Tibial artery (tissue), 4 donors: ENCODE results near the gene GSG1L.

Source experiments
- DNase-seq, 2 donors: peaks; one replicate each; pipeline ENCODE4 v3.0.0-alpha.2; 2019
- H3K27ac ChIP-seq, 2 donors: fragments of 200-600 bp; sonication (generic) in 1 of 2; 1 replicate in 1 of 2; 2 replicates in 1 of 2; pipeline ENCODE4 v1.5.1; 2018 to 2019; ENCODE audit warnings: mild to moderate bottlenecking in 1 of 2
- H3K27me3 ChIP-seq, 2 donors: fragments of 200-600 bp; sonication (generic) in 1 of 2; one replicate each; pipeline versions ENCODE4 v1.5.1 to v1.6.0; 2016 to 2019
- H3K36me3 ChIP-seq, 3 donors: fragments of 200-600 bp; sonication (generic) in 2 of 3; one replicate each; pipeline ENCODE4 v1.5.1; 2016 to 2019; ENCODE audit warnings: mild to moderate bottlenecking in 2 of 3
- H3K4me1 ChIP-seq, 4 donors: fragments of 200-600 bp; sonication (generic) in 2 of 4; 1 replicate in 3 of 4; 2 replicates in 1 of 4; pipeline ENCODE4 v1.5.1; 2016 to 2019
- H3K4me3 ChIP-seq, 2 donors: fragments of 200-600 bp; sonication (generic) in 1 of 2; 1 replicate in 1 of 2; 2 replicates in 1 of 2; pipeline ENCODE4 v1.5.1; 2018 to 2019; ENCODE audit warnings: mild to moderate bottlenecking in 2 of 2
- H3K9me3 ChIP-seq, 3 donors: fragments of 200-600 bp; sonication (generic) in 1 of 3; one replicate each; pipeline ENCODE4 v1.5.1; 2016 to 2019
- intact Hi-C: fragments of 100-400 bp; cut with DNase I; formaldehyde crosslinking; loops from one replicate; pipeline ENCODE4 v1.15.0; 2023; ENCODE audit warnings: low total_unique reads
- TF ChIP-seq, protein P1 (sequence below), 2 experiments: fragments of 200-600 bp in 1 of 2; fragments of 450-650 bp in 1 of 2; IDR thresholded peaks; one replicate each; pipeline ENCODE4 v1.5.1; 2017 to 2019; ENCODE audit warnings: antibody characterized with exemption in 2 of 2, mild to moderate bottlenecking in 1 of 2, moderate library complexity in 1 of 2

The GSG1L gene

DNA sequence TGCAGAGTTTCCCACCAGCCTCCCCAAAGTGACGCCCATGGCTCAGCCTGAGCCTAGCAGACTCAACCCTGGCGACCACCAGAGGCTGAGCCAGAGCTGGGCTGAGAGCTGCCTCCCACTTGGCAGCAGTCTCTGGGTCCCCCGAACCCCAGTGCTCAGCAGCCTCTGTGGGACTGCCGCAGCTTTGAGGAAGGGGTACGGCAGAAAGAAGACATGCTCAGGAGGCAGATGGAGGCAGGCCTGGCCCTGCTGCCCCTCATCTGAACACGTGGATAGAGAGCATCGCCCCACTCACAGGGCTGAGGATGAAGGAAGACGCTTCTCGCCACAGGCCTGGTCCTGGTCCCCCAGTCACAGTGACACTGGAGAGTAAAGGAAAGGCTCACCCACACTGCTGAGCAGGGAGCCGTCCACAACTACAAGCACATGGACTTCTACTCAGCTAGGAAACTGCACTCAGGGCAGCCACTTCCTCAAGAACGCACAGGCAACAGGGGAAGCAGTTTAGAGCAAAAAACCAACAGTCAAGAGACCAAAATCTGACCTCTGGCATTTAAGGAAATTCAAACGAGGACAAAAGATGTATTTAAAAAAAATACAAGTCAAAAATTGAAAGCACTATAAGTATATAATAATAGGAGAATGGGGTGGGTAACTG lies 45.2 kb upstream of the GSG1L start:
- H3K27me3 ChIP-seq, result no peaks in the 10 kb centered on the region
- no peak for DNase-seq
- no peaks in the 10 kb centered on the region for H3K9me3 ChIP-seq
- no peaks in the 10 kb centered on the region for H3K4me1 ChIP-seq
- no peak overlapping the region for H3K27ac ChIP-seq
- intact Hi-C loops, result no loop called here
- no peak overlapping the region for H3K4me3 ChIP-seq
- TF ChIP-seq, protein P1, sequence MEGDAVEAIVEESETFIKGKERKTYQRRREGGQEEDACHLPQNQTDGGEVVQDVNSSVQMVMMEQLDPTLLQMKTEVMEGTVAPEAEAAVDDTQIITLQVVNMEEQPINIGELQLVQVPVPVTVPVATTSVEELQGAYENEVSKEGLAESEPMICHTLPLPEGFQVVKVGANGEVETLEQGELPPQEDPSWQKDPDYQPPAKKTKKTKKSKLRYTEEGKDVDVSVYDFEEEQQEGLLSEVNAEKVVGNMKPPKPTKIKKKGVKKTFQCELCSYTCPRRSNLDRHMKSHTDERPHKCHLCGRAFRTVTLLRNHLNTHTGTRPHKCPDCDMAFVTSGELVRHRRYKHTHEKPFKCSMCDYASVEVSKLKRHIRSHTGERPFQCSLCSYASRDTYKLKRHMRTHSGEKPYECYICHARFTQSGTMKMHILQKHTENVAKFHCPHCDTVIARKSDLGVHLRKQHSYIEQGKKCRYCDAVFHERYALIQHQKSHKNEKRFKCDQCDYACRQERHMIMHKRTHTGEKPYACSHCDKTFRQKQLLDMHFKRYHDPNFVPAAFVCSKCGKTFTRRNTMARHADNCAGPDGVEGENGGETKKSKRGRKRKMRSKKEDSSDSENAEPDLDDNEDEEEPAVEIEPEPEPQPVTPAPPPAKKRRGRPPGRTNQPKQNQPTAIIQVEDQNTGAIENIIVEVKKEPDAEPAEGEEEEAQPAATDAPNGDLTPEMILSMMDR (IDR thresholded peaks at IDR 0.05), result no peak
- H3K36me3 ChIP-seq, result peaks cover 77 to 94% (median 92%) of the 10 kb centered on the region in 3 donors

GRCh38 chr16:28107232-28107631 lies 43.7 kb upstream of the GSG1L start:
- no peak overlapping the region for H3K27ac ChIP-seq
- no peak overlapping the region for H3K4me3 ChIP-seq
- intact Hi-C loops, result no loop called here

DNA sequence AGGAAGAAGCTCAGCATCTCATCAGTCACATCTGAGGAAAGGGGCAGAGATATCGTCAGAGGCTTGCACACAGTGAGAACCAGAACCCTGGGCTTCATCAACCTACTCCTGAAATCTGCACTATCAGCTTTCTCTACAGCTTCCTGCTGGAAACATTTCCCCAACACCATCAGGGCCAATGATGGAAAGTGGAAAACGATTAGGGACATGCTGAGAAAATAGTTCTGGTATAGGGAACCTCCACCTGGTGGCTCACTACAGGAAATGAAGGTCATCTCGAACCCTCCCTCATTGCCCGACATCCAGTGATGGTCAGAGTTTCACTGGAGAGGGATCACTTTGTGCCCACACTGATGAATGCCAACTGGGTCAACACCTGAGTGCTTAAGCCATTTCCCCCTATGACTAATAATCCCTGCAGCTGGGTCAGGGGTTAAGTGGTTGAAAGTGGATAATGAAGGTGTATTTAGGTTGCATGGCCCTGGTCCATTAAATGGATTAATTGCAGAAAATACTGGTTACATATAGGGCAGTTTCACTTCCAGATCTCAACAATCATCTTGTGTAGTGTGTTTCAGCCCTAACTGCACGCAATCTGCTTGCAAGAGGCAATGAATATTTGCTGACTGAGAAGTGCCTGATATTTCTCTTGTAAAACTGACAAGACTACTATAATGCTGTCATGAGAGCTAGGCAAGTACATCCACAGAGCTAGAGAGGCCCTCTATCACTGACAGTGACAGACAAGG lies 43.1 kb upstream of the GSG1L start:
- TF ChIP-seq, protein P1 (IDR thresholded peaks at IDR 0.05), result no peak
- intact Hi-C loops, result no loop called here
- no peak overlapping the region for H3K4me3 ChIP-seq
- no peaks in the 10 kb centered on the region for H3K9me3 ChIP-seq
- DNase-seq, result no peak
- peaks cover 80 to 94% (median 89%) of the 10 kb centered on the region in 3 donors for H3K36me3 ChIP-seq
- no peaks in the 10 kb centered on the region for H3K27me3 ChIP-seq
- no peak overlapping the region for H3K27ac ChIP-seq
- H3K4me1 ChIP-seq, result no peaks in the 10 kb centered on the region

More at GRCh38 chr16:28107232-28107631, 43.7 kb upstream of the GSG1L start:
- TF ChIP-seq, protein P1 (IDR thresholded peaks at IDR 0.05), result no peak
- Histone ChIP-seq H3K36me3 (peaks cover 80 to 94% (median 92%) of the 10 kb centered on the region in 3 donors), H3K9me3 (no peaks in the 10 kb centered on the region), H3K27me3 (no peaks in the 10 kb centered on the region), H3K4me1 (no peaks in the 10 kb centered on the region)
- DNase-seq, result no peak

GRCh38 chr16:28105954-28106353 lies 42.4 kb upstream of the GSG1L start:
- no peak for DNase-seq
- Histone ChIP-seq H3K4me1 (no peaks in the 10 kb centered on the region), H3K9me3 (no peaks in the 10 kb centered on the region), H3K27me3 (no peaks in the 10 kb centered on the region), H3K36me3 (peaks cover 83 to 98% (median 89%) of the 10 kb centered on the region in 3 donors), H3K27ac (no peak overlapping the region), H3K4me3 (no peak overlapping the region)
- intact Hi-C loops, result no loop called here
- TF ChIP-seq, protein P1 (IDR thresholded peaks at IDR 0.05), result no peak

- no peak overlapping the region for H3K4me3 ChIP-seq
- no peak overlapping the region for H3K27ac ChIP-seq
- no peaks in the 10 kb centered on the region for H3K4me1 ChIP-seq
- intact Hi-C loops, result no loop called here
- H3K9me3 ChIP-seq, result no peaks in the 10 kb centered on the region
- H3K27me3 ChIP-seq, result no peaks in the 10 kb centered on the region
- H3K36me3 ChIP-seq, result peaks cover 90 to 100% (median 90%) of the 10 kb centered on the region in 3 donors
- no peak for DNase-seq
- TF ChIP-seq, protein P1 (IDR thresholded peaks at IDR 0.05), result no peak
Observed at GRCh38 chr16:28105297-28105696, 41.8 kb upstream of the GSG1L start.
